Thyroid gland (tissue), 4 donors: ENCODE results near the gene PSG2.
"Not testable (repeated sequence)": the region's sequence is repeated elsewhere in the genome, so short reads cannot be mapped to it uniquely, and the experiment has no call there.

ENCODE experiments used
- POLR2A ChIP-seq, 2 donors: fragments of 450-650 bp; IDR thresholded peaks; one replicate each; pipeline ENCODE4 v1.6.1; 2017; ENCODE audit warnings: antibody characterized with exemption in 2 of 2, mild to moderate bottlenecking in 2 of 2, moderate library complexity in 1 of 2
- TF ChIP-seq, protein P1 (sequence below), 6 experiments: fragments of 200-600 bp in 3 of 6; fragments of 450-650 bp in 3 of 6; sonication (generic) in 3 of 6; IDR thresholded peaks; one replicate each; pipeline ENCODE4 v1.5.1; 2016 to 2019; ENCODE audit warnings: antibody characterized with exemption in 6 of 6, mild to moderate bottlenecking in 2 of 6, inconsistent platforms in 1 of 6, moderate library complexity in 1 of 6

DNA sequence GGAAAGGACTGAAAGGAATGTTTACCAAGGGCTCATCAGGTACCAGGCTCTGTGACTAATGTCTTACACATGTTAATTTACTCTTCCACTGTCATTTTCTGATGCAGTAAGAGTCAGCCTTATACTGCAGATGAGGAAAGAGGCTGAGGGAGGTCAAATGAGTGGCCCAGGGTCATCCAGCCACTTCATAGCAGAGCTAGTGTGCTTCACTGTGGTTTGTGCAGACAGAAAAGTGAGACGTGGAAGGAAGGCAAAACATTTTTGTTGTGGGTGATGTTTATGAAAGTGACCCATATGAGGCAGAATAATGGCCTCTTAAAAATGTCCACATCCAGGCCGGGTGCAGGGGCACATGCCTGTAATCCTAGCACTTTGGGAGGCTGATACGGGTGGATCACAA is 22.2 kb downstream of the PSG2 start:
- TF ChIP-seq, protein P1, sequence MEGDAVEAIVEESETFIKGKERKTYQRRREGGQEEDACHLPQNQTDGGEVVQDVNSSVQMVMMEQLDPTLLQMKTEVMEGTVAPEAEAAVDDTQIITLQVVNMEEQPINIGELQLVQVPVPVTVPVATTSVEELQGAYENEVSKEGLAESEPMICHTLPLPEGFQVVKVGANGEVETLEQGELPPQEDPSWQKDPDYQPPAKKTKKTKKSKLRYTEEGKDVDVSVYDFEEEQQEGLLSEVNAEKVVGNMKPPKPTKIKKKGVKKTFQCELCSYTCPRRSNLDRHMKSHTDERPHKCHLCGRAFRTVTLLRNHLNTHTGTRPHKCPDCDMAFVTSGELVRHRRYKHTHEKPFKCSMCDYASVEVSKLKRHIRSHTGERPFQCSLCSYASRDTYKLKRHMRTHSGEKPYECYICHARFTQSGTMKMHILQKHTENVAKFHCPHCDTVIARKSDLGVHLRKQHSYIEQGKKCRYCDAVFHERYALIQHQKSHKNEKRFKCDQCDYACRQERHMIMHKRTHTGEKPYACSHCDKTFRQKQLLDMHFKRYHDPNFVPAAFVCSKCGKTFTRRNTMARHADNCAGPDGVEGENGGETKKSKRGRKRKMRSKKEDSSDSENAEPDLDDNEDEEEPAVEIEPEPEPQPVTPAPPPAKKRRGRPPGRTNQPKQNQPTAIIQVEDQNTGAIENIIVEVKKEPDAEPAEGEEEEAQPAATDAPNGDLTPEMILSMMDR (IDR thresholded peaks at IDR 0.05) = not testable (repeated sequence)
- not testable (repeated sequence) for TF ChIP-seq POLR2A (IDR thresholded peaks at IDR 0.05)
